Measurements from ENCODE around the gene TP63. TPM values are rescaled to one million over a fixed set of nuclear protein-coding genes. Genes with fewer than 3 reads are reported as not detected.

TP63 gene
- total and polyA plus RNA-seq, 2 donors (not counting 3 experiments of a cell fraction or from before 2014, with no cell fraction given), result not detected

GRCh38 chr3:189740156-189740555 is 109.0 kb downstream of the TP63 start:
- DNase-seq (ENCODE audit: low read depth, low spot score) (no peak), FAIRE-seq (no peak)
- Histone ChIP-seq H3K4me1 (ENCODE audit: control insufficient read depth, extremely low read depth, insufficient read depth, low read length) (no peaks in the 10 kb centered on the region), H4K20me1 (replicated peaks; ENCODE audit: control insufficient read depth, extremely low read depth, insufficient read depth, low read length) (no peaks in the 10 kb centered on the region), H3K36me3 (ENCODE audit: control insufficient read depth in 2 of 2, extremely low read depth in 1 of 2, insufficient read depth in 2 of 2, low read length in 2 of 2) (no peaks in the 10 kb centered on the region), H3K9me3 (replicated peaks; ENCODE audit: control insufficient read depth, insufficient read depth, low read length) (no peaks in the 10 kb centered on the region), H3K9me1 (replicated peaks; ENCODE audit: control insufficient read depth, extremely low read depth, insufficient read depth, low read length) (no peaks in the 10 kb centered on the region), H3K79me2 (ENCODE audit: control insufficient read depth, insufficient read depth, low read length) (no peaks in the 10 kb centered on the region), H2AFZ (ENCODE audit: low read depth, low read length) (no peak overlapping the region), H3K27ac (ENCODE audit: insufficient read depth, low read depth, low read length) (no peak overlapping the region), H3K4me3 (replicated peaks in 1 of 3; ENCODE audit: insufficient read depth in 1 of 3, low read depth in 1 of 3, low read length in 3 of 3) (no peak overlapping the region), H3K27me3 (ENCODE audit: control insufficient read depth in 2 of 2, insufficient read depth in 2 of 2, low read length in 2 of 2) (no peaks in the 10 kb centered on the region), H3K4me2 (ENCODE audit: insufficient read depth, low read length) (no peak overlapping the region), H3K9ac (replicated peaks; ENCODE audit: extremely low read depth, insufficient read depth, low read length) (no peak overlapping the region)
- ChIA-PET POLR2A (no interaction called here), CTCF (no interaction called here)
- TF ChIP-seq POLR2AphosphoS5 (IDR thresholded peaks at IDR 0.05; ENCODE audit: insufficient read depth, low read depth, low read length) (no peak), GATA2 (IDR thresholded peaks at IDR 0.05; ENCODE audit: insufficient read depth, insufficient read length, low read depth, low read length) (no peak), MAX (IDR thresholded peaks at IDR 0.05; ENCODE audit: insufficient read depth, insufficient read length) (no peak), MYC (IDR thresholded peaks at IDR 0.05; ENCODE audit: low read depth, low read length) (no peak), POLR2A (IDR thresholded peaks at IDR 0.05; ENCODE audit: low read depth, low read length) (no peak), JUN (IDR thresholded peaks at IDR 0.05; ENCODE audit: borderline replicate concordance, insufficient read depth, insufficient read length, low read depth) (no peak), CTCF (IDR thresholded peaks at IDR 0.05; ENCODE audit: extremely low read depth in 1 of 2, insufficient read depth in 1 of 2, low read depth in 1 of 2, low read length in 2 of 2) (no peak), FOS (IDR thresholded peaks at IDR 0.05; ENCODE audit: borderline replicate concordance, insufficient read depth, low read length) (no peak), EZH2 (IDR thresholded peaks at IDR 0.05; ENCODE audit: borderline replicate concordance, low read depth, low read length, severe bottlenecking) (no peak)
- dilution Hi-C loops (cut with MboI; ENCODE audit: extremely low pct_ligation_motif_present, low sequenced_read_pairs) (no loop called here), intact Hi-C loops (cut with micrococcal nuclease) (no loop called here)
- no TSS peak for BruUV-seq (replicated peaks)

Measured in endothelial cell of umbilical vein (primary cell).